ENCODE results near the gene TPCN1.
A peak's percentile ranks its signal among the peaks of the same experiment; 100 is the strongest.

Gene TPCN1

DNA sequence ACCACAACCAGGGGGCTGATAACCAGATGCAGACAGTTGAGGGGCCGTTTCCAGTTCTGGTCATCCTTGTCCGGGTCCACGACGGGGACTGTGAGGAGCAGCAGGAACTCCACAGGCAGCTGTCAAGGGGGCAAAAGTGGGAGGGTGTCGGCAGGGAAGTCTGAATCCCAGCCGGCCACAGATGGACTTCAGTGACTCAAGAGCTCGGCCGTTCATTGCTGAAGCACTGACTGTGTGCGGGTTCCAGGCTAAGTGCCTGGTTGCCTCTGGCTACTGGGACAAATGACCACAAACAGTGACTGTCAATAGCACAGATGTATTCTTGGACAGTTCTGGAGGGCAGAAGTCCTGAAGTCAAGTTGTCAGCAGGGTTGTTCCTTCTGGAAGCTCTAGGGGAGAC is 94.1 kb downstream of the TPCN1 start:
- DNase-seq (ENCODE audit: low spot score in 2 of 2) (no peak), ATAC-seq (replicated peaks; ENCODE audit: extremely low read depth, poor library complexity, severe bottlenecking) (no peak)
- no peak overlapping the region for H3K4me3 Mint-ChIP-seq
- peaks cover 20% of the 10 kb centered on the region for H3K36me3 Mint-ChIP-seq (ENCODE audit: insufficient read depth)
- no peaks in the 10 kb centered on the region for H3K4me1 Mint-ChIP-seq
- H3K27me3 Mint-ChIP-seq, result no peaks in the 10 kb centered on the region
- H3K9me3 Mint-ChIP-seq, result no peaks in the 10 kb centered on the region
- H3K27ac Mint-ChIP-seq (ENCODE audit: low read depth), result no peak overlapping the region

DNA sequence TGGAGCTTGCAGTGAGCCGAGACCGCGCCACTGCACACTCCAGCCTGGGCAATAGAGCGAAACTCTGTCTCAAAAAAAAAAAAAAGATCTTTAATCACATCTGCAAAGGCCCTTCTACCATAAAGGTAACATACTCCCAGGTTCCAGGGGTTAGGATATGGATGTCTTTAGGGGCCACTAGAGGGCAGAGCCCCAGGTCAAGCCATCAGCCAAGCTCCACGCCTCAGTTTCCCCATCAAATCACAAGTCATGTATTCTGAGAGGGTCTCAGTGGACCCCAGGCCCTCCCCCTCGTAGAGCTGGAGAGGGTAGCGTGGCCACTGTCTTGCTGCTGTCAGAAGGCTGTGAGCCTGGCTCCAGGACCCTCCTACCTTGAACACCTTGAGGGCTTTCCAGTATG is 94.9 kb downstream of the TPCN1 start:
- no peak for ATAC-seq (replicated peaks; ENCODE audit: extremely low read depth, poor library complexity, severe bottlenecking)
- Mint-ChIP-seq H3K9me3 (no peaks in the 10 kb centered on the region), H3K27me3 (no peaks in the 10 kb centered on the region), H3K4me1 (no peaks in the 10 kb centered on the region), H3K4me3 (no peak overlapping the region), H3K36me3 (ENCODE audit: insufficient read depth) (peaks cover 23% of the 10 kb centered on the region), H3K27ac (ENCODE audit: low read depth) (no peak overlapping the region)
- DNase-seq (ENCODE audit: low spot score in 2 of 2), result no peak

DNA sequence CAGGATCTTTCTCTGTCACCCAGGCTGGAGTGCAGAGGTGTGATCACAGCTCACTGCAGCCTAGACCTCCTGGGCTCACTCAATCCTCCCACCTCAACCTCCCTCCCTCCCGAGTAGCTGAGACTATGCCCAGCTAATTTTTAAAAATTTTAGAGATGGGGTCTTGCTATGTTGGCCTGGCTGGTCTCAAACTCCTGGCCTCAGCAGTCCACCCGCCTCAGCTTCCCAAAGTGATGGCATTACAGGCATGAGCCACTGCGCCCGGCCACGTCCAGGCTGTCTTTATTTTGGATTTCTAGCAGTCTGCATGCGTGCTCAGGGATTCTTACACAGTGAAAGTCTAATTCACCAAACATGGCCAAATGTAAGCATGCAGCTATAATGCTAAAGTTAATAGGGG is 95.9 kb downstream of the TPCN1 start:
- no peaks in the 10 kb centered on the region for H3K9me3 Mint-ChIP-seq
- no peaks in the 10 kb centered on the region for H3K27me3 Mint-ChIP-seq
- ATAC-seq (replicated peaks; ENCODE audit: extremely low read depth, poor library complexity, severe bottlenecking) (no peak), DNase-seq (ENCODE audit: low spot score in 2 of 2) (no peak)
- no peak overlapping the region for H3K27ac Mint-ChIP-seq (ENCODE audit: low read depth)
- H3K4me1 Mint-ChIP-seq, result no peaks in the 10 kb centered on the region
- no peak overlapping the region for H3K4me3 Mint-ChIP-seq
- peaks cover 24% of the 10 kb centered on the region for H3K36me3 Mint-ChIP-seq (ENCODE audit: insufficient read depth)

DNA sequence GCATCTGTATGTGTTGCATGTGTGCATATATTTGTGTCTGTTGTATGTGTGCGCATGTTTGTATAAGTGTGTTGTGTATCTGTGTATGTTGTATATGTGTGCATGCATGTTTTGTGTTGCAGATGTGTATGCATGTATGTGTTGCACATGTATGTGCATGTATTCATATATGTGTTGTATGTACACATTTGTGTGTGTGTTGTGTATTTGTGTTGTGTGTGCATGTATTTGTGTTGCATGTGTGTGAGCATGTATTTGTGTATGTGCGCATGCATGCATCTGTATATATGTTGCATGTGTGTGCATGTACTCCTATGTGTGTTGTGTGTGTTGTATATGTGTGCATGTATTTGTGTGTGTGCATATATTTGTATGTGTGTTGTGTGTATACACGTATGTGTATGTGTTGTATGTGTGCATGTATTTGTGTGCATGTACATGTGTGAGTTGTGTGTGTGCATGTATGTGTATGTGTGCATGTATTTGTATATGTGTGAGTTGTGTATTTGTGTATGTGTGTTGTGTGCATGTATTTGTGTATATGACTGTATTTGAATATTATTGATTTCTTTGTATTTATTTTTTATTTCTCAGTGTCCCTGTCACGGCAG is 96.9 kb downstream of the TPCN1 start:
- H3K4me1 Mint-ChIP-seq, result peaks cover 9% of the 10 kb centered on the region
- ATAC-seq (replicated peaks; ENCODE audit: extremely low read depth, poor library complexity, severe bottlenecking) (no peak), DNase-seq (ENCODE audit: low spot score in 2 of 2) (no peak)
- H3K36me3 Mint-ChIP-seq (ENCODE audit: insufficient read depth), result peaks cover 24% of the 10 kb centered on the region
- no peak overlapping the region for H3K4me3 Mint-ChIP-seq
- no peak overlapping the region for H3K27ac Mint-ChIP-seq (ENCODE audit: low read depth)
- H3K9me3 Mint-ChIP-seq, result no peaks in the 10 kb centered on the region
- H3K27me3 Mint-ChIP-seq, result no peaks in the 10 kb centered on the region

DNA sequence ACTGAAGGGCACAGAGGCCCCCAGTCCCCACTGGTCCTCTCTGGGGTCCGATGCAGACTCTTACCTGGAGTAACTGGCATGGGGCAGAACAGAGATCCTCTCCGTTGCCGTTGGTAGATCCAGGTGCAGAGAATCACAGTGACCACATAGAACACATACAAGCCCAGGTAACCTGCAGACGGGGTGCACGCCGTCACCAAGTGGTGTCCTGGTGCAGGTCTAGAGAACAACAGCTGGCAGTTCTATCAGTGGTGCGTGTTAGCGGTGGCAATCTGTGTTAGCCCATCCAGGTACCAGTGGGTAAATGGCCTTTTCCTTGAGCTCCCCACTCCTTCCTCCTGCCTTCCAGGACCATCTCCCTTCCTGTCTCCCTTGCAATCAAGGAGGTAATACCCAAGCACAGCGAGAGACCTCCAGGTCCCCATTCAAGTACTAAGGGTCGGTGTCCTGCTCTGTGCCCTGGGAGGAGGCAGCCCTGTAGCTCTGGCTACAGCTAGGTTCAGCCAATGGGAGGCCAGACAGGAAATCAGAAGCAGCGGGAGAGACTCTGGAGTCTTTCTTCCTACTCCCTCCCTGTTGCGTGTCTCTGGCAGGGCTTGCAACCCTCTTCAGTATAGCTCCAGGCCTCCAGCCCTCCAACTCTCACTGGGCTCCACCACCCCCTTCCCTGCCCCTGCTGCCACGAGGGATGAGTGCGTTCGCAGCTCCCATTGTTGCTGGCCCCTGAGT is 97.8 kb downstream of the TPCN1 start:
- Mint-ChIP-seq H3K4me3 (no peak overlapping the region), H3K27ac (ENCODE audit: low read depth) (peak overlapping the region; percentile 60), H3K9me3 (no peaks in the 10 kb centered on the region), H3K4me1 (peaks cover 9% of the 10 kb centered on the region), H3K36me3 (ENCODE audit: insufficient read depth) (peaks cover 26% of the 10 kb centered on the region), H3K27me3 (no peaks in the 10 kb centered on the region)
- DNase-seq (ENCODE audit: low spot score in 2 of 2) (no peak), ATAC-seq (replicated peaks; ENCODE audit: extremely low read depth, poor library complexity, severe bottlenecking) (no peak)

DNA sequence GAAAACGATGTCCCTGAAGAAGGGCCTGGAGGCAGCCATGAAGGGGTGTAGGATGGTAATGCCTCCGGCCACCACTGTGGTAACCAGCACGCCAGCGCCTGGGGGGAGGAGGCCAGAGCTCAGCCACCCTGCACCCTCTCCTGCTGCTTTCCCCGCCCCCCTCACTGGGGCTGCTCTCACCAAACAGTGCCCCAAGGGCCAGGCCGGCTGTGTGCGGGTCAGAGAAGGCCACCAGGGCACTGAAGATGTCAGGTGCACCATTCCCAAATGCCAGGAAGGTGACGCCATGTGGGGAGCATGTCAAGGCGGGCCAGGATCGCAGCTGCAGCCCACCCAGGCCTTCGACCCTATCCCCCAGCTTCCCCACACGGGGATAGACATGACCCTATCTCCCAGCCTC is 99.1 kb downstream of the TPCN1 start:
- no peak overlapping the region for H3K27ac Mint-ChIP-seq (ENCODE audit: low read depth)
- no peaks in the 10 kb centered on the region for H3K9me3 Mint-ChIP-seq
- no peak overlapping the region for H3K4me3 Mint-ChIP-seq
- no peak for ATAC-seq (replicated peaks; ENCODE audit: extremely low read depth, poor library complexity, severe bottlenecking)
- no peak for DNase-seq (ENCODE audit: low spot score in 2 of 2)
- peaks cover 9% of the 10 kb centered on the region for H3K4me1 Mint-ChIP-seq
- peaks cover 23% of the 10 kb centered on the region for H3K36me3 Mint-ChIP-seq (ENCODE audit: insufficient read depth)
- H3K27me3 Mint-ChIP-seq, result no peaks in the 10 kb centered on the region

DNA sequence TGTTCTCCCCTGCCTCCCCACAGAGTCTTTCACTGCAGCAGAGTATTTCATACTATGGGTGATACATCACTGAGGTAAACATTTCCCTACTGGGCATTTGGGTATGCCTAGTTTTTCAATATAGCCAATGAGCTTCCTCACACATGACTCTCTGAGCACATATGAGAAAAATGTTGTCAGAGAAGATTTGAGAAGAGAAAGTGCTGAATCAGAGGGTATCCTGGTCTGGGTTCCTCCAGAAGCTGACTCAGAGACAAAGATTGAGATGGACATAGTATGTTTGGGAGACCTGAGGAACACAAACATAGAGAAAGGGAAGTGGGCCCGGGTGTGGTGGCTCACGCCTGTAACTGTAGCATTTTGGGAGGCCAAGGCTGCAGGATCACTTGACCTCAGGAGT is 101.1 kb downstream of the TPCN1 start:
- peaks cover 19% of the 10 kb centered on the region for H3K36me3 Mint-ChIP-seq (ENCODE audit: insufficient read depth)
- ATAC-seq (replicated peaks; ENCODE audit: extremely low read depth, poor library complexity, severe bottlenecking) (no peak), DNase-seq (ENCODE audit: low spot score in 2 of 2) (no peak)
- no peak overlapping the region for H3K4me3 Mint-ChIP-seq
- H3K9me3 Mint-ChIP-seq, result no peaks in the 10 kb centered on the region
- H3K4me1 Mint-ChIP-seq, result peaks cover 9% of the 10 kb centered on the region
- no peak overlapping the region for H3K27ac Mint-ChIP-seq (ENCODE audit: low read depth)
- no peaks in the 10 kb centered on the region for H3K27me3 Mint-ChIP-seq

DNA sequence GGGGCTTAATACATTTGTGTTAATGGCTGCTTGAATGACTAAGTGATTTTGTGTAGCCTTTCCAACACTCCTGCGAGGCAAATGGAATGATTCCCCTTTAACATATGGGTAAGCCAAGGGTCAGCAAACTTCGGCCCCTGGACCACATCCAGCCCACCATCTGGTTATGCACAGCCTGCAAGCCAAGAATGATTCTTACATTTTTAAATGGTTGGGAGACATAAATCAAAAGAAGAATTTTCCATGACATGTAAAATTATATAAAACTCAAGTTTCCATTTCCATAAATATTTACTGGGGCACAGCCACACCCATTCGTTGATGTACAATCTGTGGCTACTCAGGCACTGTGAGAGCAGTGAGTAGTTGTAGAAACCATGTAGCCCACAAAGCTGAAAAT is 104.7 kb downstream of the TPCN1 start:
- no peak for ATAC-seq (replicated peaks; ENCODE audit: extremely low read depth, poor library complexity, severe bottlenecking)
- no peak for DNase-seq (ENCODE audit: low spot score in 2 of 2)
- no peak overlapping the region for H3K27ac Mint-ChIP-seq (ENCODE audit: low read depth)
- no peaks in the 10 kb centered on the region for H3K27me3 Mint-ChIP-seq
- no peak overlapping the region for H3K4me3 Mint-ChIP-seq
- peaks cover 29% of the 10 kb centered on the region for H3K4me1 Mint-ChIP-seq
- no peaks in the 10 kb centered on the region for H3K9me3 Mint-ChIP-seq
- peaks cover 15% of the 10 kb centered on the region for H3K36me3 Mint-ChIP-seq (ENCODE audit: insufficient read depth)

DNA sequence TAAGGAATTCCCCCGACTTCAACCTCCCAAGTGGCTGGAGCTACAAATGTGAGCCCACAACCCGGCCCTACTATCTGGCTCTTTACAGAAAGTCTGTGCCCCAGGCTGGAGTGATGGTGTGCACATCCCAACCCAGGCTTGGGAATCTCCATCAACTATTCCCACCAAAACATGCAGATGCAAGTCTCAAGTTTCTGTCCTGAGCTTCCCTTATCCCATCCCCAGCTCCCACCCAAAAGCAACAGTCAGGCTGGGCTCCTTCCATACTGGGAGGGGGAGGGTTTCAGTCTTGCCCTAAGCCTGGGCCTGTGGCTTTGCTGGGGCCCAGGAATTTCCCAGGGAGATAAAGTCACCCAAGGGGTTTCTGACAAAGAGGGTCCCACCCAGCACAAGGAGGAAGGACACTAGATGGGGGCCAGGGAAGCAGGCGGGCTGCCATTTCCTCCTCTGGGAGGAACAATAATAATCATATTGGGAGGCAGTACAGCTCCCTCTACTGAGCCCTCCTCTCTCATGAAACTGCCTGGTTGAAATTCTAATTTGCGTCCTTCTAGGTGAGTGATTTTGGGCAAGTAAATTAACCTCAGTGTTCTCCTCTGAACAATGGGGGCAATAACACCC is 105.6 kb downstream of the TPCN1 start:
- DNase-seq (ENCODE audit: low spot score in 2 of 2), result no peak
- no peak for ATAC-seq (replicated peaks; ENCODE audit: extremely low read depth, poor library complexity, severe bottlenecking)
- H3K27ac Mint-ChIP-seq (ENCODE audit: low read depth), result no peak overlapping the region
- H3K27me3 Mint-ChIP-seq, result no peaks in the 10 kb centered on the region
- no peak overlapping the region for H3K4me3 Mint-ChIP-seq
- H3K36me3 Mint-ChIP-seq (ENCODE audit: insufficient read depth), result peaks cover 14% of the 10 kb centered on the region
- H3K4me1 Mint-ChIP-seq, result peaks cover 33% of the 10 kb centered on the region
- H3K9me3 Mint-ChIP-seq, result no peaks in the 10 kb centered on the region

DNA sequence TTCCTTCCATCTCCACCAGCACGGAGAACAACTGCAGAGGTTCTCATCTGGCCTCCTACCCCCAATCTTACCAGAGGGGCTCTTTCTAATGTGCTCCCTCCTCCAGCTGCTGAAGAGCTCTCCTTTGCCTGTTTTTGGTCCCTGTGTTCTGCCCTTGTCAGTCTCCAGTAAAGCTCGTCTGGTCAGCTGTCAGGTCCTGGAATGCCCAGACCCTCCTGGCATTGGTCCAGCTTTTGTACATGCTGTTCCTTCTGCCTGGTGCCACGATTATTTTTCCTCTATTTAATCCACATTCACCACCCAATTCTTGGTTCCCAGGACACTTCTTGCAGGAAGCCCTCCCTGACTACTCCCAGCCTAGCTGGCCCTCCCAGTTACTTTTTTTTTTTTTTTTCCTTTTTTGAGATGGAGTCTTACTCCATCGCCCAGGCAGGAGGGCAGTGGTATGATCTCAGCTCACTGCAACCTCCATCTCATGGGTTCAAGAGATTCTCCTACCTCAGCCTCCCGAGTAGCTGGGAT is 107.2 kb downstream of the TPCN1 start:
- Mint-ChIP-seq H3K36me3 (ENCODE audit: insufficient read depth) (peaks cover 14% of the 10 kb centered on the region), H3K27ac (ENCODE audit: low read depth) (no peak overlapping the region), H3K27me3 (no peaks in the 10 kb centered on the region), H3K4me3 (no peak overlapping the region), H3K4me1 (peaks cover 32% of the 10 kb centered on the region), H3K9me3 (no peaks in the 10 kb centered on the region)
- ATAC-seq (replicated peaks; ENCODE audit: extremely low read depth, poor library complexity, severe bottlenecking), result no peak
- DNase-seq (ENCODE audit: low spot score in 2 of 2), result no peak

DNA sequence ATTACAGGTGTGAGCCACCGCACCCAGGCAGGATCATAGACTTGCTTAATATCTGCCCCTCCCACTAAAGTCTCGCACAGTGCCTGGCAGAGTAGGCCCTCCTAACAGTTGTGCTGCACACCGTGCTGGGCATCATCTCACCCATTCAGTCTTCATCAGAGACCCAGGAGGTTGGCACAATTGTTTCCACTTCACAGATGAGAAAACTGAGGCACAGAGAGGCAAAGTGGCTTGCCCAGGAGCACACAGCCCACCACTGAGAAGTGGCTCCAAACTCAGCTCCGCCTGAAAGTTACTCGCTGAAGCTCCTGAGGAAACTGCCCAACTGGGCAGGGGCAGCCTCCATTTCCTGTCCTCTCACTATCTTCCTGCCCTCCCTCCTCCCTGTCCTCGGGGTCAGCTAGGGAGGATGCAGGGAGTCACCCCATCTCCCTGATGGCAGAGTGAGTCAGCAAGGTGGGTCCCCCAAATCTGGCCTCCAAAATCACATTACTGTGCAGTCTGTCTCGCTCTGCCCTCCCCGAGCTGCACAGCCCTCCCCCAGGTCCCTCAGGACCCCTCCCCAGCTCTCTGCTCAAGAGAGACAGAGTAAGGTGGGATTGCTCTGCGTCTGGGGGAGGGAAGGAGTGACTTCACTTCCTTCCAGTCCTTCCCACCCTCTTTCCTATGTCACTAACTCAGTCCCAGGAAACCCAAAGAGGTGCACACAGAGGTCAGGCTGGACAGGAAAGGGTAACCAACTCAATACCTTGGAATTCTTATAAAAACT is 107.9 kb downstream of the TPCN1 start:
- peaks cover 36% of the 10 kb centered on the region for H3K4me1 Mint-ChIP-seq
- H3K27ac Mint-ChIP-seq (ENCODE audit: low read depth), result no peak overlapping the region

DNA sequence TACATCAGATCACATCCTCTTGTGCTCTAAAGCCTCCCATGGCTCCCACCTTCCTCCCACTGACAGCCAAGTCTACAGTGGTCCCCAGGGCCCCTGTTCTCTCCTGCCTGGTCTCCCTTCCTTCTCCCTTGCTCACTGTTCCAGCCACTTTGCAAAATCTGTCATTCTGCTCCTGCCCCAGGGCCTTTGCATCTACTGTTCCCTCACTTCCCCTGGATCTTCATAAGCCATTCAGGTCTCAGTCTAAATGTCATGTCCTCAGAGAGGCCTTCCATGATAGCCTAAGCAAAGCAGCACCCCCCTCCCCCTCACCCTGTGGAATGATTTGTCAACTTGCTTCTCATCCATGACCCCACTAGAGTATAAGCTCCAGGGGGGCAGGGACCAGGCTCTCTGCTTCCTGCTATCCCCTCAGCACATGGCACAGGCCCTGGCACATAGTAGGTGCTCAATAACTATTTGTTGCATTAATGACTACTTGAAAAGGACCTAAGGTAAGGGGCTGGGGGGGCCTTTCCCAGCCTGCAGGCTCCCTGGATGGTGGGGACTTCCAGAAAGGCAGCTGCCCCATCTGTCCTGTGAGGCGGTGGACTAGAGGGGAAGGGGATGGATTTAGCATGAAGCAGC is 108.6 kb downstream of the TPCN1 start:
- Mint-ChIP-seq H3K27ac (ENCODE audit: low read depth) (no peak overlapping the region), H3K27me3 (no peaks in the 10 kb centered on the region), H3K4me3 (no peak overlapping the region), H3K36me3 (ENCODE audit: insufficient read depth) (peaks cover 12% of the 10 kb centered on the region), H3K4me1 (peaks cover 41% of the 10 kb centered on the region), H3K9me3 (no peaks in the 10 kb centered on the region)
- ATAC-seq (replicated peaks; ENCODE audit: extremely low read depth, poor library complexity, severe bottlenecking), result no peak
- no peak for DNase-seq (ENCODE audit: low spot score in 2 of 2)

More for the DNA sequence above, 107.9 kb downstream of the TPCN1 start:
- peaks cover 14% of the 10 kb centered on the region for H3K36me3 Mint-ChIP-seq (ENCODE audit: insufficient read depth)
- ATAC-seq (replicated peaks; ENCODE audit: extremely low read depth, poor library complexity, severe bottlenecking), result no peak
- no peak for DNase-seq (ENCODE audit: low spot score in 2 of 2)
- H3K4me3 Mint-ChIP-seq, result no peak overlapping the region
- H3K27me3 Mint-ChIP-seq, result no peaks in the 10 kb centered on the region
- H3K9me3 Mint-ChIP-seq, result no peaks in the 10 kb centered on the region

Measured in central memory CD8-positive, alpha-beta T cell (primary cell).